DND-41 (cell line): ENCODE data around the gene PRICKLE2.

Experiments used
- ATAC-seq: fragments of 200-7000 bp; cut with Tn5 transposase; 3 replicates; pipeline ENCODE4 v1.9.1; 2021; ENCODE audit warnings: low read depth; ENCODE audit not compliant: insufficient read depth
- DNase-seq: peaks from one replicate; pipeline ENCODE4 v3.0.0-alpha.2; 2020
- H2AFZ ChIP-seq: 2 replicates; pipeline ENCODE4 v1.6.0; 2012; ENCODE audit warnings: low read depth, low read length
- H3K27ac ChIP-seq: 2 replicates; pipeline ENCODE4 v1.5.1; 2012; ENCODE audit warnings: low read length, inconsistent platforms
- H3K27me3 ChIP-seq: fragments of 200-600 bp; sonication (generic); 2 replicates; pipeline ENCODE4 v1.6.0; 2012; ENCODE audit warnings: low read length, mild to moderate bottlenecking, inconsistent platforms; ENCODE audit not compliant: insufficient read depth, poor library complexity
- H3K36me3 ChIP-seq: 2 replicates; pipeline ENCODE4 v1.5.1; 2012; ENCODE audit warnings: low read length, inconsistent platforms; ENCODE audit not compliant: insufficient read depth
- H3K4me1 ChIP-seq: 2 replicates; pipeline ENCODE4 v1.5.1; 2012; ENCODE audit warnings: mild to moderate bottlenecking, low read length; ENCODE audit not compliant: insufficient read depth
- H3K4me2 ChIP-seq: 2 replicates; pipeline ENCODE4 v1.6.0; 2012; ENCODE audit warnings: mild to moderate bottlenecking, moderate library complexity, low read length, inconsistent platforms; ENCODE audit not compliant: insufficient read depth
- H3K4me3 ChIP-seq, 2 experiments: fragments of 200-600 bp in 1 of 2; shearing (Covaris generic) in 1 of 2; 2 replicates each; pipeline ENCODE4 v1.5.1; 2012 to 2016; ENCODE audit warnings: inconsistent platforms in 2 of 2, low read length in 2 of 2, mild to moderate bottlenecking in 2 of 2, low read depth in 1 of 2, moderate library complexity in 1 of 2
- H3K79me2 ChIP-seq: 2 replicates; pipeline ENCODE4 v1.6.0; 2012; ENCODE audit warnings: low read length, inconsistent platforms; ENCODE audit not compliant: insufficient read depth
- H3K9ac ChIP-seq: 2 replicates; pipeline ENCODE4 v1.6.0; 2012; ENCODE audit warnings: low read depth, mild to moderate bottlenecking, inconsistent platforms, low read length, moderate library complexity
- H3K9me3 ChIP-seq: 2 replicates; pipeline ENCODE4 v1.5.1; 2012; ENCODE audit warnings: low read length, moderate library complexity, mild to moderate bottlenecking, inconsistent platforms; ENCODE audit not compliant: insufficient read depth, severe bottlenecking
- H4K20me1 ChIP-seq: 2 replicates; pipeline ENCODE4 v1.6.0; 2012; ENCODE audit warnings: low read length; ENCODE audit not compliant: insufficient read depth
- EZH2 ChIP-seq: IDR thresholded peaks from 3 replicates; pipeline ENCODE4 v1.6.1; 2012; ENCODE audit warnings: borderline replicate concordance, low read depth, mild to moderate bottlenecking, moderate library complexity, low read length, inconsistent platforms; ENCODE audit not compliant: severe bottlenecking
- TF ChIP-seq, protein P1 (sequence below): IDR thresholded peaks from 2 replicates; pipeline ENCODE4 v1.5.1; 2012; ENCODE audit warnings: borderline replicate concordance, low read length, moderate library complexity, mild to moderate bottlenecking; ENCODE audit not compliant: poor library complexity, severe bottlenecking; ENCODE audit errors: extremely low read depth

Gene PRICKLE2

DNA sequence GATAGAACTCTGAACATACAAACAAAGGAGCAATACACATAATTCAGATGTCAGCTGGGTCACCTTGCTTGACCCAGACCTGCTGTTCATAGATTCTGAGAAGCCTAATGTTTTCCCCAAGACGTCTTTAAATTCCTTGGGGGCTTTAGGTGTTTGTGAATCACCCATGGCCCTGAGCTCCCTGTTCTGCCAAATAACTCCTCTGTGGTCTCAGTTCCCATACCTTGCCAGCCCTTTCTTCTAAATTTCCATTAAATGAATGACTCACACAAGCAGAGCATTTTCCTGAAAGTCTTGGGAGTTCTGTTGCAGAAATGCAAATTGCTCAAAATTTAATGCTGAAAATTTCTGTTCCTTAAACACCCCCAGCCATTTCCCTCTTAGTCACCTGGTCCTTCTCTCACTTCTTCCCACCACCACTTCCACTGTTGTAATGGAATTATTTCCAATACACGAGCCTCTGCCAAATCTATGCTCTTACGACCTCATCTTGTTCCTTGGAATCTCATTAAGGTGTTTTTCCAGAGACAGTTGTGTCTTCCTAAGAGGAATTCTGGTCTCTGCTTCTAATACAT lies 168.6 kb downstream of the PRICKLE2 start:
- no peak overlapping the region for H3K27ac ChIP-seq
- no peaks in the 10 kb centered on the region for H4K20me1 ChIP-seq
- H3K9me3 ChIP-seq = no peaks in the 10 kb centered on the region
- no peak overlapping the region for H3K4me3 ChIP-seq
- no peaks in the 10 kb centered on the region for H3K79me2 ChIP-seq
- no peaks in the 10 kb centered on the region for H3K36me3 ChIP-seq
- no peak overlapping the region for H3K4me2 ChIP-seq
- ATAC-seq (no peak), DNase-seq (no peak)
- TF ChIP-seq EZH2 = no peak
- TF ChIP-seq, protein P1, sequence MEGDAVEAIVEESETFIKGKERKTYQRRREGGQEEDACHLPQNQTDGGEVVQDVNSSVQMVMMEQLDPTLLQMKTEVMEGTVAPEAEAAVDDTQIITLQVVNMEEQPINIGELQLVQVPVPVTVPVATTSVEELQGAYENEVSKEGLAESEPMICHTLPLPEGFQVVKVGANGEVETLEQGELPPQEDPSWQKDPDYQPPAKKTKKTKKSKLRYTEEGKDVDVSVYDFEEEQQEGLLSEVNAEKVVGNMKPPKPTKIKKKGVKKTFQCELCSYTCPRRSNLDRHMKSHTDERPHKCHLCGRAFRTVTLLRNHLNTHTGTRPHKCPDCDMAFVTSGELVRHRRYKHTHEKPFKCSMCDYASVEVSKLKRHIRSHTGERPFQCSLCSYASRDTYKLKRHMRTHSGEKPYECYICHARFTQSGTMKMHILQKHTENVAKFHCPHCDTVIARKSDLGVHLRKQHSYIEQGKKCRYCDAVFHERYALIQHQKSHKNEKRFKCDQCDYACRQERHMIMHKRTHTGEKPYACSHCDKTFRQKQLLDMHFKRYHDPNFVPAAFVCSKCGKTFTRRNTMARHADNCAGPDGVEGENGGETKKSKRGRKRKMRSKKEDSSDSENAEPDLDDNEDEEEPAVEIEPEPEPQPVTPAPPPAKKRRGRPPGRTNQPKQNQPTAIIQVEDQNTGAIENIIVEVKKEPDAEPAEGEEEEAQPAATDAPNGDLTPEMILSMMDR = no peak
- no peaks in the 10 kb centered on the region for H3K4me1 ChIP-seq
- H3K9ac ChIP-seq = no peak overlapping the region
- H2AFZ ChIP-seq = no peak overlapping the region
- no peaks in the 10 kb centered on the region for H3K27me3 ChIP-seq

DNA sequence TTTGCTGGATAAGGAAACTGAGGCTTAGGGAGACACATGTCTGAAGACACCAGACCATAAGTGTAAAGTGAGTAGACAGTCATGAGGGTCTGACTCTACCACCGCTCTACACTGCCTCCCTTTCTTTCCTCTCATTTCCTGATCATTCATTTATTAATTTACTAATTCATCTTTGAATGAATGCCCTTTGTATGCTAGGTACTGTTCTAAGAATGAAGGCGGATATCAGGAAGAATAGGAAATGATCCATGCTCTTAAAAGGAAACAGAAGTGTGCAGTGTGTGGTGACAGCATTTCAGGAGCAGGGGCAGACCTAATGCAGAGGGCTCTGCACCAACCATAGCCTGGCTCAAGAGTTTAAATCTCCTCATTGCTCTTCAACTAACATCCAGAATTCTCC lies 170.2 kb downstream of the PRICKLE2 start:
- Histone ChIP-seq H3K4me2 (no peak overlapping the region), H3K9ac (no peak overlapping the region), H3K27me3 (no peaks in the 10 kb centered on the region), H4K20me1 (no peaks in the 10 kb centered on the region), H3K9me3 (no peaks in the 10 kb centered on the region), H3K36me3 (no peaks in the 10 kb centered on the region), H2AFZ (no peak overlapping the region), H3K79me2 (no peaks in the 10 kb centered on the region), H3K4me1 (no peaks in the 10 kb centered on the region), H3K27ac (no peak overlapping the region), H3K4me3 (no peak overlapping the region)
- ATAC-seq (no peak), DNase-seq (no peak)
- TF ChIP-seq, protein P1 = no peak
- TF ChIP-seq EZH2 = no peak

DNA sequence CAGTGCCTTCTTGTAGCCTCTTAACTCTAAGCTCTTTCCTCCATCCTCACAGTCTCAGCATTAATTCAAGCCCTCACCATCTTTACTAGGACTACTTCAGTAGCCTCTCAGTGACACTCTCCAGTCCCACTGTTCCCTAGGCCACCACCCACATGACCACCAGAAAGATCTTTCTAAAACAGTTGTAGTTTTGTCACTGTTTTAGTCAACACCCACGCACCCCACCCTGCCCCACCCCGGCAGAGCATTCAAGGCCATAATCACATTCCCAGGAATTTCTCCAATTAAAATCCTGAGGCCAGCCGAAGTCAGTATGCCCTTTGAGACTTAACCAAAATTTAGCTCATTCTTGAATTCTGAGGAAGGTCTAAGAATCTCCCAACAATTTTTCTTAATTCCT lies 170.8 kb downstream of the PRICKLE2 start:
- no peak for TF ChIP-seq EZH2
- TF ChIP-seq, protein P1 = no peak
- no peak overlapping the region for H3K4me3 ChIP-seq
- H3K4me1 ChIP-seq = no peaks in the 10 kb centered on the region
- H2AFZ ChIP-seq = no peak overlapping the region
- H3K4me2 ChIP-seq = no peak overlapping the region
- no peak overlapping the region for H3K27ac ChIP-seq
- no peaks in the 10 kb centered on the region for H3K79me2 ChIP-seq
- no peaks in the 10 kb centered on the region for H4K20me1 ChIP-seq
- no peaks in the 10 kb centered on the region for H3K9me3 ChIP-seq
- ATAC-seq (no peak), DNase-seq (no peak)
- no peak overlapping the region for H3K9ac ChIP-seq
- no peaks in the 10 kb centered on the region for H3K27me3 ChIP-seq
- no peaks in the 10 kb centered on the region for H3K36me3 ChIP-seq

DNA sequence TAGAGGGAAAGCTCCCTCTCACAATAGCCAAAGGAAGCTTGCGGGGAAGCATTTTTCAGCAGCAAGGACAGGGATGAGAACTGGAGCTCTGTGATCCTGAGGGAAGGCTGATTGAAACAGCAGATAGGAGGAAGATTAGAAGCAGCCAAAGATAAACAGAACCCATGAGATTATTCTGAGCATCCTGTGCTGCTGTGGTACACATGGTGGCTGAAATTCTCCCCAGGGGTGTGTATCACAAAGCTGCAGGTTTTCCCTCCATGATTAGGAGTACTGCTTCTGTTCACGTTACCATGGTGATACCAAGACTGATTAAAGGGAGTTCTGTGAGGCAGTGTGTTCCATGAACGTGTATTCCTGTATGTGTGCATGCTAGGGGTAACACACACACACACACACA lies 171.7 kb downstream of the PRICKLE2 start:
- Histone ChIP-seq H3K27me3 (no peaks in the 10 kb centered on the region), H3K79me2 (no peaks in the 10 kb centered on the region), H3K27ac (no peak overlapping the region), H3K36me3 (no peaks in the 10 kb centered on the region), H3K4me3 (no peak overlapping the region), H3K9me3 (no peaks in the 10 kb centered on the region), H3K9ac (no peak overlapping the region), H3K4me2 (no peak overlapping the region), H4K20me1 (no peaks in the 10 kb centered on the region), H2AFZ (no peak overlapping the region), H3K4me1 (no peaks in the 10 kb centered on the region)
- ATAC-seq = no peak
- no peak for TF ChIP-seq EZH2
- TF ChIP-seq, protein P1 = no peak
- no peak for DNase-seq
